ENCODE results near the gene GPC6. TPM values are rescaled to one million over a fixed set of nuclear protein-coding genes. Genes with fewer than 3 reads are reported as not detected.
"Not testable (repeated sequence)": the region's sequence is repeated elsewhere in the genome, so short reads cannot be mapped to it uniquely, and the experiment has no call there.

Gene GPC6
- total RNA-seq, 1 donor from 2014 or later = not detected

DNA sequence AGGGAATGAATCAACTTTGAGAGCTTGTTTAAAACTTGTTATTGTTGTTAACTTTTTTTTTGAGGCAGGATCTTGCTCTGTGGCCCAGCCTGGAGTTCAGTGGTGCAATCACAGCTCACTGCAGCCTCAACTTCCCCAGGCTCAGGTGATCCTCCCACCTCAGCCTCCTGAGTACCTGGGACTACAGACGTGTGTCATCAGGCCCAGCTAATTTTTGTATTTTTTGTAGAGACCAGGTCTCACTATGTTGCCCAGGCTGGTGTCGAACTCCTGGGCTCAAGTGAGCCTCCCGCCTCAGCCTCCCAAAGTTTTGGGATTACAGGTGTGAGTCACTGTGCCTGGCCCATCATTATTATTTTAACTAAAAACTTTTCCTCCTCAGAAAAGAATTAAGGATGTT, 1117.1 kb downstream of the GPC6 start:
- DNase-seq (ENCODE audit: low spot score); H3K4me3 Mint-ChIP-seq; H3K27ac Mint-ChIP-seq; H3K27me3 Mint-ChIP-seq (ENCODE audit: insufficient read depth); H3K9me3 Mint-ChIP-seq; H3K36me3 Mint-ChIP-seq (ENCODE audit: low read depth): not testable (repeated sequence)
- H3K4me1 Mint-ChIP-seq (ENCODE audit: low read depth) = peaks cover 28% of the 10 kb centered on the region
- intact Hi-C loops (cut with micrococcal nuclease) = loop anchor here (1.0 kb wide), 1 partner anchor 13 kb away; no protein-coding TSS in a partner anchor

GRCh38 chr13:94344126-94344818, 1117.7 kb downstream of the GPC6 start:
- H3K9me3 Mint-ChIP-seq = no peaks in the 10 kb centered on the region
- intact Hi-C loops (cut with micrococcal nuclease) = no loop called here
- no peak overlapping the region for H3K27ac Mint-ChIP-seq
- peaks cover 4% of the 10 kb centered on the region for H3K27me3 Mint-ChIP-seq (ENCODE audit: insufficient read depth)
- H3K4me1 Mint-ChIP-seq (ENCODE audit: low read depth) = peaks cover 28% of the 10 kb centered on the region
- peaks cover 1% of the 10 kb centered on the region for H3K36me3 Mint-ChIP-seq (ENCODE audit: low read depth)
- no peak overlapping the region for H3K4me3 Mint-ChIP-seq
- no peak for DNase-seq (ENCODE audit: low spot score)

GRCh38 chr13:94345374-94346195, 1119.0 kb downstream of the GPC6 start:
- no peak overlapping the region for H3K4me3 Mint-ChIP-seq
- intact Hi-C loops (cut with micrococcal nuclease) = loop anchor here (1.0 to 2.0 kb wide), 4 partner anchors 18 to 1333 kb away; no protein-coding TSS in a partner anchor
- no peaks in the 10 kb centered on the region for H3K9me3 Mint-ChIP-seq
- no peak overlapping the region for H3K27ac Mint-ChIP-seq
- DNase-seq (ENCODE audit: low spot score) = no peak
- peaks cover 2% of the 10 kb centered on the region for H3K36me3 Mint-ChIP-seq (ENCODE audit: low read depth)
- H3K27me3 Mint-ChIP-seq (ENCODE audit: insufficient read depth) = peaks cover 6% of the 10 kb centered on the region
- H3K4me1 Mint-ChIP-seq (ENCODE audit: low read depth) = peaks cover 28% of the 10 kb centered on the region

- DNase-seq (ENCODE audit: low spot score) = no peak
- Mint-ChIP-seq H3K27me3 (ENCODE audit: insufficient read depth) (peaks cover 6% of the 10 kb centered on the region), H3K9me3 (no peaks in the 10 kb centered on the region), H3K4me1 (ENCODE audit: low read depth) (peaks cover 36% of the 10 kb centered on the region), H3K36me3 (ENCODE audit: low read depth) (peaks cover 2% of the 10 kb centered on the region), H3K4me3 (peak overlapping the region; percentile 38), H3K27ac (peak overlapping the region; percentile 89)
- intact Hi-C loops (cut with micrococcal nuclease) = loop anchor here (1.0 to 2.0 kb wide), 4 partner anchors 19 to 1332 kb away; no protein-coding TSS in a partner anchor
Measured at GRCh38 chr13:94346261-94347019, 1119.8 kb downstream of the GPC6 start.

DNA sequence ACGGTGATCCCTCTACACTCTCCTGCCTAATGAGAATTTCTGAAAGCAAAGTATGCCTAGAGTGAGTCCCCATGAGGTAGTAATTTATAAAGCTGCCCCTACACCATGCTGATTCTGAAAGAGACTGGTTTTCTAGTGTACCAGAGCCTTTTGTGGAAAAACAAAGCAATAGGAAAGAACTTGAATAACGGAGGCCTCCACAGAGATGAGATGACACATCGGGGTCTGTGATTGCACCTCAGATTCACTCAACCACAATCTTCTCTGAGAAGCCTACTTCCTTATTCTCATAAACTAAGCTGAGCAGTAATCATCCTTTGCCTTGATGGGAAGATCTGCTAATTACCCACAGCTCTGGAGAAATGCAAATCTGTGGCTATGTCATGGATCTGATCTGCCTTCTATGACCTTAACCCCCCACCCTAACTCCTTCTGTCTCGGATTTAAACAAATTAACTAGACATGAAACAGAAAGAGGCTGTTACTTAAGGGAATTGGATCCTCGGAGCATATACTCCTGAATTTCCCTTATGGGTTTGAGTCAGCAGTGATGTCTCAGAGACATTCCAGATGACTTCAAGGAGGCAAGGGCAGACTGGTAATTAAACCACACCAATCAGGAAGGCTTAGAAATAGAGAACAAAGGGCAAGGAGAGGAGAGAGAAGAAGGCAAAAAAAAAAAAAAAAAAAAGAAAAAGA, 1124.8 kb downstream of the GPC6 start:
- Mint-ChIP-seq H3K4me3 (no peak overlapping the region), H3K36me3 (ENCODE audit: low read depth) (peaks cover 2% of the 10 kb centered on the region), H3K27me3 (ENCODE audit: insufficient read depth) (peaks cover 3% of the 10 kb centered on the region), H3K9me3 (no peaks in the 10 kb centered on the region), H3K27ac (peak overlapping the region; percentile 57), H3K4me1 (ENCODE audit: low read depth) (peaks cover 23% of the 10 kb centered on the region)
- intact Hi-C loops (cut with micrococcal nuclease) = loop anchor here (1.0 kb wide), 5 partner anchors 24 to 557 kb away; no protein-coding TSS in a partner anchor
- no peak for DNase-seq (ENCODE audit: low spot score)

DNA sequence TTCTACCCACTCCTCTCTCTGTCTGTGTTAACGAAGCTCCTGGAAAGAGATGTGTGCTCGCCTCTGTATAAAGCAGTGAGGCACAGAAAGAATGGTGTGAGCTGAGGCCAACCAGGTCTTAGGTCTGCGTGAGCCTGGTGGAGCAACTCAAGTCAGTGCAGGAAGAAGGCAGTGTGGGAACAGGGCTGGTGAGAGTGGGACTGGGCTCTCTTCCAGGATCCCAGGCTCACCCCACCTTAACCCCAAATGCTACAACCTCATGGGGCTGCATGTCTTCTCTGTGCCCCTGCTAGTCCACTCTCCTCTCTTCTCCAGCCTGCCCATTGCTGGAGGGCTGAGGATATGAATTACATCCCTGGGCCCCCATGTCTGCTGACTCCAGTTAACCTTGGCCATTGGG, 1125.5 kb downstream of the GPC6 start:
- intact Hi-C loops (cut with micrococcal nuclease) = no loop called here
- peaks cover 2% of the 10 kb centered on the region for H3K27me3 Mint-ChIP-seq (ENCODE audit: insufficient read depth)
- no peak for DNase-seq (ENCODE audit: low spot score)
- peaks cover 2% of the 10 kb centered on the region for H3K36me3 Mint-ChIP-seq (ENCODE audit: low read depth)
- H3K27ac Mint-ChIP-seq = peak overlapping the region; percentile 29
- no peaks in the 10 kb centered on the region for H3K9me3 Mint-ChIP-seq
- peaks cover 17% of the 10 kb centered on the region for H3K4me1 Mint-ChIP-seq (ENCODE audit: low read depth)
- H3K4me3 Mint-ChIP-seq = no peak overlapping the region

- H3K4me3 Mint-ChIP-seq = no peak overlapping the region
- H3K36me3 Mint-ChIP-seq (ENCODE audit: low read depth) = peaks cover 2% of the 10 kb centered on the region
- peaks cover 14% of the 10 kb centered on the region for H3K4me1 Mint-ChIP-seq (ENCODE audit: low read depth)
- H3K27ac Mint-ChIP-seq = no peak overlapping the region
- intact Hi-C loops (cut with micrococcal nuclease) = no loop called here
- peaks cover 2% of the 10 kb centered on the region for H3K27me3 Mint-ChIP-seq (ENCODE audit: insufficient read depth)
- DNase-seq (ENCODE audit: low spot score) = no peak
- no peaks in the 10 kb centered on the region for H3K9me3 Mint-ChIP-seq
Measured at GRCh38 chr13:94353167-94353710, 1126.6 kb downstream of the GPC6 start.

DNA sequence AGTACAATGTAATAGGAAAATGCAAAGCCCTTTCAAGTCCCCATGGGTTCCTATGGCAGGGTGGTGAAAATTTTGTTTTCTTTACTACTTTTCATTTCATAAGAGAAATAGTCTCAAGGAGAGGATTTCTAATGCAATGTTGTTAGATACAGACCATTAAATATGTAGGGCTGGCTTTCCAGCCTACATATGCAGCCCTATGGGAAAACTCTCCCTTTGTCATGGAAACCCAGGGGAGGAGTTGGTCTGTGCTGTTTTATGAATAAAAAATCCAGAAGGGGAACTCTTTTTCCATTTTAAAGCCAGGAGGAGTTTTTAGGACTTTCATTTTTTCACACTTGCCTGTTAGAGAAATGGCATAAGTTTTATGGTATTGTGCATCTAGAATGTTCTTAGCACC, 1133.3 kb downstream of the GPC6 start:
- intact Hi-C loops (cut with micrococcal nuclease) = loop anchor here (5.0 to 10.0 kb wide), 3 partner anchors 233 to 1095 kb away; no protein-coding TSS in a partner anchor
- Mint-ChIP-seq H3K4me1 (ENCODE audit: low read depth) (peaks cover 8% of the 10 kb centered on the region), H3K9me3 (no peaks in the 10 kb centered on the region), H3K27ac (no peak overlapping the region), H3K27me3 (ENCODE audit: insufficient read depth) (peaks cover 3% of the 10 kb centered on the region), H3K4me3 (no peak overlapping the region), H3K36me3 (ENCODE audit: low read depth) (no peaks in the 10 kb centered on the region)
- no peak for DNase-seq (ENCODE audit: low spot score)

DNA sequence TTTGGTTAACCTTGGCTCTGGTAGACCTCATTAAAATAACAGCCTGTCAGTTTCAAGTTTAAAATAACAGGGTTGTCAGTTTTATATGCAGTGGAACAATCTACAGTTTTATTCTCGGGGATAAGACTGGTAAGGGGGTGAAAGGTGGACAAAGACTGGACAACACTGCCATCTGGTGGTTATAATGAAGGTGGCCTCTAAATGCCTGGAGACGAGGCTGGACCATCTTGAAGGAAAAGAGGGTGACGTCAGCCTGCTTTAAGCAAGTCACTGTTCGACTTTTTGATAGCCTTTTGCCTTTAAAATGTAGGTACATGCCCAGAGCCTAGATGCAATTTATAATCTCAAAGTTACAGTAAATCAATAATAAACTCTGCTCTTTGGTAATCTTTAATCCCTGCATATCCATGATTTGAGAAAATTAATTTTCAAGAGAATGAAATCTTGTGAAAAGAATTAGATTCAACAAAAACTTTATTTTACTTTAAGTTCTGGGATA, 1135.9 kb downstream of the GPC6 start:
- Mint-ChIP-seq H3K4me1 (ENCODE audit: low read depth) (peaks cover 8% of the 10 kb centered on the region), H3K27ac (no peak overlapping the region), H3K36me3 (ENCODE audit: low read depth) (no peaks in the 10 kb centered on the region), H3K9me3 (no peaks in the 10 kb centered on the region), H3K27me3 (ENCODE audit: insufficient read depth) (peaks cover 14% of the 10 kb centered on the region), H3K4me3 (no peak overlapping the region)
- DNase-seq (ENCODE audit: low spot score) = peak; percentile 60
- intact Hi-C loops (cut with micrococcal nuclease) = loop anchor here (1.0 to 10.0 kb wide), 4 partner anchors 235 to 1098 kb away; no protein-coding TSS in a partner anchor

DNA sequence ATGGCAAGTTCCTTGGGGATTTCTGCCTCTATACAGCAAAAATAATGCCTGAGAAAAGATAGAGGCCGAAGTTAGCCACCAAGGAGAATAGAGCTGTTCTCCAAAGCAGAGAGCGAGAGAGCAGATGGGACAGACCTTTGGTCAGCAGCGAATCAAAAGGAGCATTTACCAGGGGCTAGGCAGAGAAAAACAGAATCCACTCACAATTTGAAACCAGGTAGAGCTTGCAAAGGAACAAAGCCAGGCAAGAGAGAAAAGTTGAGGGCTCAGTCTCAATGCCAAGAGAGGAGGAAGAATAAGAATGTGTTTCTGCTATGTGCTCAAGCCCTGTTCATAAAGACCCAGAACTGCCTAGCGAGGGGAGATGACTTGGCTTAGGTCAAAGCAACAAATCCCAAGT, 1140.1 kb downstream of the GPC6 start:
- Mint-ChIP-seq H3K36me3 (ENCODE audit: low read depth) (no peaks in the 10 kb centered on the region), H3K4me1 (ENCODE audit: low read depth) (peaks cover 8% of the 10 kb centered on the region), H3K27ac (no peak overlapping the region), H3K27me3 (ENCODE audit: insufficient read depth) (peaks cover 17% of the 10 kb centered on the region), H3K9me3 (no peaks in the 10 kb centered on the region), H3K4me3 (no peak overlapping the region)
- intact Hi-C loops (cut with micrococcal nuclease) = loop anchor here (10.0 kb wide), 2 partner anchors 332 to 1102 kb away; no protein-coding TSS in a partner anchor
- DNase-seq (ENCODE audit: low spot score) = no peak

- H3K4me1 Mint-ChIP-seq (ENCODE audit: low read depth) = no peaks in the 10 kb centered on the region
- peaks cover 14% of the 10 kb centered on the region for H3K27me3 Mint-ChIP-seq (ENCODE audit: insufficient read depth)
- no peak overlapping the region for H3K4me3 Mint-ChIP-seq
- no peak overlapping the region for H3K27ac Mint-ChIP-seq
- intact Hi-C loops (cut with micrococcal nuclease) = loop anchor here (10.0 kb wide), 2 partner anchors 335 to 1105 kb away; no protein-coding TSS in a partner anchor
- no peak for DNase-seq (ENCODE audit: low spot score)
- H3K36me3 Mint-ChIP-seq (ENCODE audit: low read depth) = no peaks in the 10 kb centered on the region
- no peaks in the 10 kb centered on the region for H3K9me3 Mint-ChIP-seq
Measured at GRCh38 chr13:94369972-94370436, 1143.4 kb downstream of the GPC6 start.
